Measurements from ENCODE around the gene FEM1A. TPM values are rescaled to one million over a fixed set of nuclear protein-coding genes. Genes with fewer than 3 reads are reported as not detected.
"Not testable (repeated sequence)": the region's sequence is repeated elsewhere in the genome, so short reads cannot be mapped to it uniquely, and the experiment has no call there.

The FEM1A gene
- polyA plus RNA-seq, 4 donors, result 1.4 to 3.3 (median 2.2) TPM

GRCh38 chr19:4807188-4807587 is 15.7 kb downstream of the FEM1A start:
- no peak for DNase-seq (ENCODE audit: low read depth in 4 of 4, low spot score in 2 of 4)

GRCh38 chr19:4811328-4812131 is 20.0 kb downstream of the FEM1A start:
- DNase-seq (ENCODE audit: low read depth in 4 of 4, low spot score in 2 of 4), result no peak

- DNase-seq (ENCODE audit: low read depth in 4 of 4, low spot score in 2 of 4), result no peak
Observed at GRCh38 chr19:4814625-4815425, 23.3 kb downstream of the FEM1A start.

DNA sequence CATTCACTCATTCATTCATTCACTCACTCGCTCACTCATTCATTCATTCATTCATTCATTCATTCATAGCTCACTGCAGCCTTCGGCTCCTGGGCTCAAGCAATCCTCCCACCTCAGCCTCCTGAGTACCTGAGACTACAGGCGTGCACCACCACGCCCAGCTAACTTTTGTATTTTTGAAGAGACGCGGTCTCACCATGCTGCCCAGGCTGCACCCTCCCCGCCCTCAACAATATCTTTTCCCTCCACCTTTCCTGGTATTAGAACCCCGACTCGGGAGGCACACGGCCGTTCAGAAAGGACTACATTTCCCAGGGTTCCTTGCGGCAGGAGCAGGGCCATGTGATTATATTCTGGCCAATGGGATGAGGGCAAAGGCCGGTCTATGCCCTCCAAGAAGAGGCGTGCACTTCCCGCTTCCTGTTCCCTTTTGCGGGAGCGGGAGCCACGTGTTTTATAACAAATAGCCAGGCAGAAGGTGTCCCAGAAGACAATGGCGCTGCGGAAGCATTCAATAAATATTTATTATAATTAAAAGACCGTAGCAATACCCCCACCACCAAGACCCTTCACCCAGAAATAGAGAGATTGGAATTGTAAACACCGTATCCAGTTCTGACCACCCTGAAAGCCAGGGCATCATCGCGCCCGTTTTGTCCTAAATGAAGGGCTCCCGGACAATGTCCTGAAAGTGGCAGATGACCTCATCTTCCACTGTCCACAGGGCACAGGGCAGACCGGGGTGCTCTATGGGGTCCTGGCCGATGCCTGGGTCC is 24.1 kb downstream of the FEM1A start:
- DNase-seq (ENCODE audit: low read depth in 4 of 4, low spot score in 2 of 4), result peak in 3 of 4 donors; percentile 60 to 89 (median 73)

DNA sequence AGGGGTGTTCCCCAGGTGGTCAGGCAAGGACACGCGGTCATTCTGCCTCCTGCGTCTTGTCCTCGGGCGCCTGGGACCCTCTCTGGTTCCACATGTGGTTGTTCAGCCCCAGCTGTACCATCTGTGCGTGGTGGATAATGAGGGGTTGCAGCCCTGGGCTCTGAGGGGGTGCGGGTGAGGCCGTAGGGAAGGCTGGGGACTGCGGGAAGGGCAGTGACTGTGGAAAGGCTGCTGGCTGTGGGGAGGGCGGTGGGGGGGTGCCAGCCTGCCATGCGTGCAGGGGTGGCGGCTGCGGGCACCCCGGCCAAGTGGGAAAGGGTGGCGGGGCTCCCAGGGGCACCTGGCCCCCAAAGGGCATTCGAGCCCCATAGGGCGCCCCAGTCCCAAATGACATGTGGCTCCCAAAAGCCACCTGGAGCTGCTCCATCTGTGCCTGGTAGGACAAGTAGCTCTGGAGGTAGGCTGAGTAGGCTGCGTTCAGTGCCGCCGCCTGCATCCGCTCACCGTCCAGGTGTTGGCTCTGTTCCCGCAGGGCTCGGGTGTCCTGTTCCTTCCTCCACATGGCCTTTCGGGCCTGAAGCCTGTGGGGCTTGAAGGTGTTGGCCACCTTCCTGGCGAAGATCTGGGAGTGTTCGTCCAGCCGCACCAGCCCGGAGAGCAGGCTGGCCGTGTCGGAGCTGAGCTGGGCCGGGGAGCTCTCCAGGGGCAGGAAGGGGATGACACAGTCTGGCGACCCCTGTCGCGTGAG is 24.8 kb downstream of the FEM1A start:
- no peak for DNase-seq (ENCODE audit: low read depth in 4 of 4, low spot score in 2 of 4)

- no peak for DNase-seq (ENCODE audit: low read depth in 4 of 4, low spot score in 2 of 4)
Observed at GRCh38 chr19:4816950-4817278, 25.4 kb downstream of the FEM1A start.

GRCh38 chr19:4817467-4818277 is 26.1 kb downstream of the FEM1A start:
- DNase-seq (ENCODE audit: low read depth in 4 of 4, low spot score in 2 of 4), result no peak

- DNase-seq (ENCODE audit: low read depth in 4 of 4, low spot score in 2 of 4), result no peak
Observed at GRCh38 chr19:4821265-4821664, 29.7 kb downstream of the FEM1A start.

DNA sequence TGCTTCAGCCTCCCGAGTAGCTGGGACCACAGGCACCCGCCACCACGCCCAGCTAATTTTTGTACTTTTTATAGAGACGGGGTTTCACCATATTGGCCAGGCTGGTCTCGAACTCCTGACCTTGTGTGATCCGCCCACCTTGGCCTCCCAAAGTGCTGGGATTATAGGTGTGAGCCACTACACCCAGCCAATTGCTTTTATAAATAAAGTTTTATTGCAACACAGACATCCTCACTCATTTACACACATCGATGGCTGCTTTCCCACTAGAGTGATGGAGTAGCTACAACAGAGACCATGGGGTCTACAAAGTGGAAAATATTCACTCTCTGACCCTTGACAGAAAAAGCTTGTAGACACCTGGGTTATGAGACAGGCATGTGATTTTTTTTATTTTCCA is 30.8 kb downstream of the FEM1A start:
- not testable (repeated sequence) for DNase-seq (ENCODE audit: low read depth in 4 of 4, low spot score in 2 of 4)

- no peak for DNase-seq (ENCODE audit: low read depth in 4 of 4, low spot score in 2 of 4)
Observed at GRCh38 chr19:4823577-4823976, 32.0 kb downstream of the FEM1A start.

GRCh38 chr19:4829001-4829712 is 37.6 kb downstream of the FEM1A start:
- no peak for DNase-seq (ENCODE audit: low read depth in 4 of 4, low spot score in 2 of 4)

- no peak for DNase-seq (ENCODE audit: low read depth in 4 of 4, low spot score in 2 of 4)
Observed at GRCh38 chr19:4830332-4830731, 38.8 kb downstream of the FEM1A start.

GRCh38 chr19:4830768-4831265 is 39.3 kb downstream of the FEM1A start:
- no peak for DNase-seq (ENCODE audit: low read depth in 4 of 4, low spot score in 2 of 4)

GRCh38 chr19:4831304-4831978 is 39.9 kb downstream of the FEM1A start, which contains the start of gene TICAM1:
Gene TICAM1 (minus strand): TSS chr19:4831712. CDS start chr19:4818377, 13,335 bp downstream.
- DNase-seq (ENCODE audit: low read depth in 4 of 4, low spot score in 2 of 4), result no peak

- not testable (repeated sequence) for DNase-seq (ENCODE audit: low read depth in 4 of 4, low spot score in 2 of 4)
Observed at GRCh38 chr19:4831979-4832340, 40.4 kb downstream of the FEM1A start.

DNA sequence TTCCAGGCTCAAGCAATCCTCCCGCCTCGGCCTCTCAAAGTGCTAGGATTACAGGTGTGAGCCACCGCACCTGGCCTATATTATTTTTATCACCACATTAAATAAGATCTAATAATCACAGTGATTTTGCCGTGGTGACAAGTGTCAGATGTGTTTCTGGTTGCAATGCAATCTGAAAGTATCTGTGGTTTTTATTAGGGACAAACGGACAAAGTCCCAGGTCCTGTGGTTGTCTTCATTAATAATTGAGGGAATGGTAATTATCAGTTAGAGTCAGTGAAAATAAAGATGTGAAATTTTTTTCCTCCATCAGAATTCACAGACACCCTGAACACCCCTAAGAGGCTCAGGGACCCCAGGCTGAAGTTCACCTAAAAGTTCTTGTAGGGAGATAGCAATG is 41.2 kb downstream of the FEM1A start:
- DNase-seq (ENCODE audit: low read depth in 4 of 4, low spot score in 2 of 4), result no peak

DNA sequence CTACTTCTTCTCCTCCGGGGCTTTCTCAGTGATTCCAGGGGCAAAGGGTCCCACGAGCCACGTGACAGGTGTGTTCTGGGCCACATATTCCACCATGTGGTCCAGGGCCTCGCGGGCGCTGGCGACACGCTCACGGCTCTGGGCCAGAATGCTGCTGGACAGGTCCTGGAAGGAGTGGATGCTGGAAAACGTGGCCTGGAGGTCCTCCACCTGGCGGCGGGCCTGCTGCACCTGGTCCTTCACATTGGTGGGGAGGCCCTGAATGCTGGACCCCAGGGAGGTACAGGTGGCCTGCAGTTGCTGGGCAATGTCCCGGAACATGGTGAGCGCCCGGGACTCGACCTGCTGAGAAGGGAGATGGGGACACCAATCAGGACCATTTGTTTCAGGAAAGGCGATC is 47.7 kb downstream of the FEM1A start:
- DNase-seq (ENCODE audit: low read depth in 4 of 4, low spot score in 2 of 4), result no peak

DNA sequence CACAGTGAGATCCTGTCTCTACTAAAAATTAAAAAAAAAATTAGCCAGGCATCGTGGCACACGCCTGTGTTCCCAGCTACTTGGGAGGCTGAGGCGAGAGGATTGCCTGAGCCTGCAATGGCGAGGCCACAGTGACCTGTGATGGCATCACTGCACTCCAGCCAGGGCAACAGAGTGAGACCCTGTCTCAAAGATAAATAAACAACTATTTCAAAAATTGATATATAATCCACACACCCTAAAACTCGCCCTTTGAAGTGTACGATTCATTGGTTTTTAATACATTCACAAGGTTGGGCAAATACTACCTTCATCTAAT is 52.1 kb downstream of the FEM1A start:
- DNase-seq (ENCODE audit: low read depth in 4 of 4, low spot score in 2 of 4), result no peak

Data from left renal cortex interstitium (tissue), 4 donors.